Smooth muscle cell (in vitro differentiated cells): Measurements from ENCODE around the gene GRIA1. TPM values are rescaled to one million over a fixed set of nuclear protein-coding genes. Genes with fewer than 3 reads are reported as not detected.
A peak's percentile ranks its signal among the peaks of the same experiment; 100 is the strongest.

Experiments
- DNase-seq: peaks from one replicate; lab custom pipeline; 2025; ENCODE audit not compliant: unreplicated experiment; lab: John Stamatoyannopoulos, UW
- H2AFZ ChIP-seq: fragments of 200-600 bp; sonication (generic); 2 replicates; pipeline ENCODE4 v1.6.0; 2016; ENCODE audit warnings: antibody characterized with exemption, low read depth, mild to moderate bottlenecking
- H3F3A ChIP-seq: fragments of 200-600 bp; sonication (generic); 2 replicates; pipeline ENCODE4 v1.6.0; 2017; ENCODE audit warnings: antibody characterized with exemption, low read depth
- H3K27ac ChIP-seq: fragments of 200-600 bp; sonication (generic); 2 replicates; pipeline ENCODE4 v1.5.1; 2016; ENCODE audit warnings: low read depth, mild to moderate bottlenecking
- H3K27me3 ChIP-seq: fragments of 200-600 bp; sonication (generic); 2 replicates; pipeline ENCODE4 v1.6.1; 2016; ENCODE audit warnings: low read depth, mild to moderate bottlenecking
- H3K36me3 ChIP-seq: fragments of 200-600 bp; sonication (generic); 2 replicates; pipeline ENCODE4 v1.5.1; 2016; ENCODE audit warnings: low read depth
- H3K4me1 ChIP-seq: fragments of 200-600 bp; sonication (generic); 2 replicates; pipeline ENCODE4 v1.5.1; 2016; ENCODE audit warnings: low read depth
- H3K4me2 ChIP-seq: fragments of 200-600 bp; sonication (generic); 2 replicates; pipeline ENCODE4 v1.6.0; 2016; ENCODE audit warnings: mild to moderate bottlenecking
- H3K4me3 ChIP-seq: fragments of 200-600 bp; sonication (generic); 2 replicates; pipeline ENCODE4 v1.5.1; 2016; ENCODE audit warnings: mild to moderate bottlenecking
- H3K79me2 ChIP-seq: fragments of 200-600 bp; sonication (generic); 2 replicates; pipeline ENCODE4 v1.6.0; 2016; ENCODE audit warnings: low read depth, mild to moderate bottlenecking
- H3K9ac ChIP-seq: fragments of 200-600 bp; sonication (generic); 2 replicates; pipeline ENCODE4 v1.6.0; 2016; ENCODE audit warnings: low read depth
- H3K9me3 ChIP-seq: fragments of 200-600 bp; sonication (generic); replicated peaks from 2 replicates; pipeline ENCODE4 v1.5.1; 2016; ENCODE audit warnings: low read depth
- H4K20me1 ChIP-seq: fragments of 200-600 bp; sonication (generic); 2 replicates; pipeline ENCODE4 v1.6.0; 2016; ENCODE audit warnings: low read depth
- WGBS: methylation state at CpG from one replicate; pipeline ENCODE4 v1.1.7; 2016; ENCODE audit warnings: low lambda C conversion rate; 5-methylcytosine and 5-hydroxymethylcytosine counted together
- polyA plus RNA-seq: library from polyadenylated mRNA; unstranded; fragments of >200 nt; fragmentation: Nextera tagmentation; extraction: Ambion mirVana; gene quantifications from 2 replicates; pipeline ENCODE4 v1.2.1, GENCODE V29; 2016
- total RNA-seq: library from RNA; depleted of rRNA; stranded (reverse); fragments of >200 nt; gene quantifications from 2 replicates; pipeline ENCODE4 v1.2.3, GENCODE V29; 2014
- TF ChIP-seq, protein P1 (sequence below): fragments of 200-600 bp; sonication (generic); IDR thresholded peaks from 2 replicates; pipeline ENCODE4 v1.5.1; 2017; ENCODE audit warnings: borderline replicate concordance, mild to moderate bottlenecking, antibody characterized with exemption; ENCODE audit not compliant: insufficient read depth, poor library complexity, severe bottlenecking

Gene GRIA1
- total and polyA plus RNA-seq, 2 experiments from 2014 or later = 0.17 to 0.94 TPM

DNA sequence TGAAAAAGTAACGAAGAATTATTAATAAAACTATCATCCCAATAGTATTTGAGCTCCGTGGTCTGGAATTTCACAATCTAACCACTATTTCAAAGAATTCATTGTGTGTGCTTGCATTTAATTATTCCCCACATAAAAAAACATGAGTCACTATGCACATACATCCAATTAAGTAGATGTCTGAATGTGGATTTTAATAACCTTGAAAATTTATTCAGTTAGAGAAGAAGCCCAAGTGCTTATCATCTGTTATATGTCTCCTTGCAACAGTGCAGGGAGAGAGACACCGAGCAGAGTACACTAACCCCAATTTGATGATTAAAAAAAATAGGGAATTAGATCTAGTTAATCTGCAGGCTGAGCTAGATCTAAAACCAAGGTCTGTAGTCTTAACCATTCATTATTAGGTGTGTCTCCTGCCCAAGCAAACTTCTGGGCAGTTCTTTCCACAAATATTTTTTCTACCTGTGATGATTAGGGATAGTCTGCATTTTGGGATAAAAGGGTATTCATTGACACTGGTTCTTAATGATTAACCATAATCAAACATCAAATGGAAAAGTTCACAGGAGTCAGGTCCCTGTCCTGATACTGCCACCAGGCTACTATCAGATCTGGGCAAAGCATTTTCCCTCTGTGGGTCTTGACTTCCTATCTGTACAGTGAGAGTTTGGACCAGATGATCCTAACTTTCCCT lies 164.2 kb downstream of the GRIA1 start:
- no peak for DNase-seq
- 62% methylated on average over 3 of the region's 3 CpGs for WGBS

DNA sequence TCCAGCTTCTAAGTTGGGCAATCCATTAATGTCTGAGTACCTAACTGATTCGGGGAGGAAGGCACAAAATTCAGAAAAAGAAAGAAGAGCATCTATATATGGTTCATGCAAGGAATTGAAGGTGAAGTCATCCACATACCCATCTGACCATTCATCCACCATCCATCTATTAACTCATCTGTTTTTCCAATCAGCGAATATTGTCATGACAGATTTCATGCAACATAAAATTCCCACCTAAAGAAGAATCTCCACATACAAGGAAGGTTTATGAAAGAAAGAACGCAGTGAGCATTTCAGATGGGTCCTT lies 164.7 kb downstream of the GRIA1 start:
- 94% methylated on average over 3 of the region's 3 CpGs for WGBS
- DNase-seq = no peak
- Histone ChIP-seq H3K9ac (no peak overlapping the region), H3K27ac (no peak overlapping the region), H3K36me3 (no peaks in the 10 kb centered on the region), H3K27me3 (no peaks in the 10 kb centered on the region), H3K9me3 (no peaks in the 10 kb centered on the region), H4K20me1 (no peaks in the 10 kb centered on the region), H2AFZ (no peak overlapping the region), H3K79me2 (no peaks in the 10 kb centered on the region), H3F3A (peaks cover 11% of the 10 kb centered on the region), H3K4me3 (no peak overlapping the region), H3K4me2 (no peak overlapping the region), H3K4me1 (peaks cover 20% of the 10 kb centered on the region)
- TF ChIP-seq, protein P1, sequence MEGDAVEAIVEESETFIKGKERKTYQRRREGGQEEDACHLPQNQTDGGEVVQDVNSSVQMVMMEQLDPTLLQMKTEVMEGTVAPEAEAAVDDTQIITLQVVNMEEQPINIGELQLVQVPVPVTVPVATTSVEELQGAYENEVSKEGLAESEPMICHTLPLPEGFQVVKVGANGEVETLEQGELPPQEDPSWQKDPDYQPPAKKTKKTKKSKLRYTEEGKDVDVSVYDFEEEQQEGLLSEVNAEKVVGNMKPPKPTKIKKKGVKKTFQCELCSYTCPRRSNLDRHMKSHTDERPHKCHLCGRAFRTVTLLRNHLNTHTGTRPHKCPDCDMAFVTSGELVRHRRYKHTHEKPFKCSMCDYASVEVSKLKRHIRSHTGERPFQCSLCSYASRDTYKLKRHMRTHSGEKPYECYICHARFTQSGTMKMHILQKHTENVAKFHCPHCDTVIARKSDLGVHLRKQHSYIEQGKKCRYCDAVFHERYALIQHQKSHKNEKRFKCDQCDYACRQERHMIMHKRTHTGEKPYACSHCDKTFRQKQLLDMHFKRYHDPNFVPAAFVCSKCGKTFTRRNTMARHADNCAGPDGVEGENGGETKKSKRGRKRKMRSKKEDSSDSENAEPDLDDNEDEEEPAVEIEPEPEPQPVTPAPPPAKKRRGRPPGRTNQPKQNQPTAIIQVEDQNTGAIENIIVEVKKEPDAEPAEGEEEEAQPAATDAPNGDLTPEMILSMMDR = no peak

More for the DNA sequence above, 164.2 kb downstream of the GRIA1 start:
- Histone ChIP-seq H3K4me2 (no peak overlapping the region), H3K9me3 (no peaks in the 10 kb centered on the region), H4K20me1 (no peaks in the 10 kb centered on the region), H3K79me2 (no peaks in the 10 kb centered on the region), H3K4me3 (no peak overlapping the region), H3K4me1 (peaks cover 20% of the 10 kb centered on the region), H2AFZ (no peak overlapping the region), H3K27me3 (no peaks in the 10 kb centered on the region), H3K9ac (no peak overlapping the region), H3F3A (peaks cover 11% of the 10 kb centered on the region), H3K27ac (no peak overlapping the region), H3K36me3 (no peaks in the 10 kb centered on the region)
- TF ChIP-seq, protein P1 = no peak

DNA sequence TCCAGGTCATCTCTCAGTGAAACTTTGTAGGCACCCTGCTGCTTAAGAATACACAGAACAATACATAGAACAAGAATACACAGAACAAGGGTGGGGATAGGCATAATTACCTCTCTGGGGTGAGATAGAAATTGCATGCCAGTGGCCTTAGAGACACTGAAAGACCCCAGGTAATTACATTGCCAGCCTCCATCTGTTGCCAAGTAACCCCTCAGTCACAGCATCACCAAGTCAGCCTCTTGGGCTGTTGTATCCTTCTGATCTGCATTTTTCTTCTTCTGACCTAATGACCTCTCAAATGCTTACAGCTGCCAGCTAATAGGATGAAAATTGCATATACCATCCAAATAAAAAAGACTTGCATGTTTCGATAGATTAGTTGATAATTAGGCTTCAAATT lies 167.7 kb downstream of the GRIA1 start:
- Histone ChIP-seq H3K79me2 (no peaks in the 10 kb centered on the region), H3K9me3 (no peaks in the 10 kb centered on the region), H4K20me1 (no peaks in the 10 kb centered on the region), H3F3A (peaks cover 11% of the 10 kb centered on the region), H3K4me1 (peaks cover 32% of the 10 kb centered on the region), H3K9ac (no peak overlapping the region), H3K4me2 (peak overlapping the region; percentile 18), H3K27ac (peak overlapping the region; percentile 18), H3K36me3 (no peaks in the 10 kb centered on the region), H2AFZ (no peak overlapping the region), H3K4me3 (no peak overlapping the region), H3K27me3 (no peaks in the 10 kb centered on the region)
- WGBS = 73% methylated on average over 1 of the region's 1 CpG
- TF ChIP-seq, protein P1 = no peak
- no peak for DNase-seq

DNA sequence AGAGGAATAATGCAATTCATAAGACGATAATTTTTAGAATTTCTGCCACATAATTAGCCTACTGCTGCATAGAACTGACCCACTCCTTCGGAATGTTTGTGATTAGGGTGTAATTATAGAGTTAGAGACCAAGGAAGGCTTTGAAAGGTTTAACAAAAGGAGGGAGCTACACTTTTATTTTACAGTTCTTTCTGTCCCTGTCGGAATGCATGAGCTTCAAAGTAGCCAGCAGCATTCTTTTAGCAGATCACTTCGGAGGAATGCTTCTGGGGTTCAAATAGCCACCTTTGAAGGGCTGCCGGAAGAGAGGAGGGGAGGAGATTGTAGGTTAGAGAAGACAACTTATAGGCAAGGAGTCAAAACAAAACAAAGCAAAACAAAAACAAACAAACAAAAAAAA lies 168.1 kb downstream of the GRIA1 start:
- 9% methylated on average over 5 of the region's 5 CpGs for WGBS
- peaks cover 11% of the 10 kb centered on the region for H3F3A ChIP-seq
- no peak overlapping the region for H3K9ac ChIP-seq
- H3K27me3 ChIP-seq = no peaks in the 10 kb centered on the region
- H3K4me1 ChIP-seq = peaks cover 32% of the 10 kb centered on the region
- H3K4me2 ChIP-seq = peak overlapping the region; percentile 18
- no peak overlapping the region for H2AFZ ChIP-seq
- no peaks in the 10 kb centered on the region for H3K36me3 ChIP-seq
- no peak for DNase-seq
- H3K27ac ChIP-seq = peak overlapping the region; percentile 18
- no peaks in the 10 kb centered on the region for H3K9me3 ChIP-seq
- H3K79me2 ChIP-seq = no peaks in the 10 kb centered on the region
- TF ChIP-seq, protein P1 = no peak
- H4K20me1 ChIP-seq = no peaks in the 10 kb centered on the region
- H3K4me3 ChIP-seq = no peak overlapping the region
